H1 (cell line): ENCODE measurements around the gene PGAP3. TPM values are rescaled to one million over a fixed set of nuclear protein-coding genes. Genes with fewer than 3 reads are reported as not detected.

Experiments used
- MAX ChIP-seq: IDR thresholded peaks from 2 replicates; pipeline ENCODE4 v1.6.1; 2012; ENCODE audit warnings: inconsistent platforms
- RNF2 ChIP-seq: fragments of 200-900, 300-1000 bp; sonication (generic); IDR thresholded peaks from 2 replicates; pipeline ENCODE4 v1.7.1; 2016; ENCODE audit warnings: borderline replicate concordance, low read depth, mild to moderate bottlenecking, antibody characterized with exemption, low read length; ENCODE audit not compliant: poor library complexity, severe bottlenecking; ENCODE audit errors: missing control alignments
- SP1 ChIP-seq: IDR thresholded peaks from 2 replicates; pipeline ENCODE4 v1.6.1; 2011; ENCODE audit warnings: low read depth, low read length
- polyA plus RNA-seq, 7 experiments: library from polyadenylated mRNA; depleted of rRNA in 3 of 7; stranded (reverse) in 5 of 7; unstranded in 2 of 7; fragments of >200 nt in 5 of 7; fragments of 200-250 nt in 2 of 7; gene quantifications; 1 replicate in 5 of 7; 2 replicates in 1 of 7; 4 replicates in 1 of 7; pipeline versions ENCODE4 v1.2.1 to v1.2.3, GENCODE V29; 2011 to 2013; ENCODE audit warnings: missing spikeins in 2 of 7, mixed read lengths in 2 of 7
- total RNA-seq: library from RNA; stranded (reverse); fragmentation: NEBNext Ultra II Directional; extraction: Animal tissue kit (Norgen Biotek cat#: 25700); gene quantifications from 2 replicates; pipeline ENCODE4 v1.2.1, GENCODE V29; 2021

The PGAP3 gene
- total and polyA plus RNA-seq, 2 of the 8 experiments (the other 6 are each of a cell fraction or from before 2014, with no cell fraction given): 21.0 to 30.7 TPM

GRCh38 chr17:39635614-39636176 lies 52.2 kb downstream of the PGAP3 start (continued):
- TF ChIP-seq RNF2 (no peak), MAX (no peak), SP1 (no peak)
- TF ChIP-seq, all 59 proteins: peak for 0
